Measurements from ENCODE around the gene IRAK2.
A peak's percentile ranks its signal among the peaks of the same experiment; 100 is the strongest.
"Not testable (repeated sequence)": the region's sequence is repeated elsewhere in the genome, so short reads cannot be mapped to it uniquely, and the experiment has no call there.

IRAK2 gene

DNA sequence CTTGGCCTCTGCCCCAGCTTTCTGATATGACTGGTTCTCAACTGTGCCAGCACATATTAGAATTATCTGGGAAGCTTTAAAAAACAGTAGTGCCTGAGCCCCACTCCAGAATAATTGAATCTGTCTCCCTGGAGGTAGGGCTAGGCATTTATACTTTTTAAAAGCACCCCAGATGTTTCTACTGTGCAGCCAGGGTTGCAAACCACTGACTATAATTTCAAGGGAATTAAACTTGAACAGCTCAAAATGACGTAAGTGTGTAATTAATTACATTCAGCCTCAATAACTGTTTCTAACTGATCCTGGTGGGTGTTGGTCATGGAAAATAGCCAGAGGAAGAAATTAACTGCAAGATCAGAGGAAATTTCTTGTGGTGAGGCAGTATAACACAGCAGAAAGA is 4.4 kb upstream of the IRAK2 start:
- DNase-seq = no peak

DNA sequence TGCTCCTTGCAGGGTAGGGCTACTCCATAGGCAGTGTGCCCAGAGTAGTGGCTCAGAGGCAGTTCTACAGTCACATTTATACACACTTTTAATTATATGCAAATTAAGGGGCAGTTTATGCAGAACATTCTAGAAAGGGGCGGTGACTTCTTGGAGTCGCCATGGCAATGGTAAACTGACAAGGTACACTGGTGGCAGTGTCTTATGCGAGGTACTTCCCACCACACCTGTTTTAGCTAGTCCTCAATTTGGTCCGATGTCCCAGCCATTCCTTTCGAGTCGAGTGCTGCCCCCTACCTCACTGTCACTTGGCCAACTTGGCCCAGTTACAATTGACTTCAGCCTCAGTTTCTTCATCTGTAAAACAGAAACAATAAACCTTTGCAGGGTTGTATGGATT is 3.8 kb upstream of the IRAK2 start:
- DNase-seq = no peak

GRCh38 chr3:10162185-10162584 is 2.5 kb upstream of the IRAK2 start:
- peak; percentile 53 to 55 for DNase-seq

- not testable (repeated sequence) for DNase-seq
Observed at GRCh38 chr3:10164201-10164545, 546 bp upstream of the IRAK2 start.

DNA sequence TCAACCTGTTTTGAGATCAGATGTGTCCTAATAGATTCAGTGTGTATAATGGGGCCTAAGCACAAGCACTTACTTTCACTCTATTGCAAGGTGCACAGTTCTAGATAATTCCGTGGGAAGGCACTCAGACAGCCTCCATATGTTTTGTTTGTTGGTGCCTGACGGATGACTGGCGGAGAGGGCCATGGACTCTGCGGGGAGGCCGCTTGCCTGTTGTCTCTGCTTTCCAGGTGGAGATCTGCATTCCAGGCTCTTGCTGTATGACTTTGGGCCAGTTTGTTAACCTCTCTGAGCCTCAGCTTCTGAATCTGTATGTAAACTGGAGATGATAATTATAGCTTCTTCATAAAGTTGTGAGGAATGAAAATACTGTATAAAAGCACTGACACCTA is 1.5 kb downstream of the IRAK2 start:
- DNase-seq = no peak

DNA sequence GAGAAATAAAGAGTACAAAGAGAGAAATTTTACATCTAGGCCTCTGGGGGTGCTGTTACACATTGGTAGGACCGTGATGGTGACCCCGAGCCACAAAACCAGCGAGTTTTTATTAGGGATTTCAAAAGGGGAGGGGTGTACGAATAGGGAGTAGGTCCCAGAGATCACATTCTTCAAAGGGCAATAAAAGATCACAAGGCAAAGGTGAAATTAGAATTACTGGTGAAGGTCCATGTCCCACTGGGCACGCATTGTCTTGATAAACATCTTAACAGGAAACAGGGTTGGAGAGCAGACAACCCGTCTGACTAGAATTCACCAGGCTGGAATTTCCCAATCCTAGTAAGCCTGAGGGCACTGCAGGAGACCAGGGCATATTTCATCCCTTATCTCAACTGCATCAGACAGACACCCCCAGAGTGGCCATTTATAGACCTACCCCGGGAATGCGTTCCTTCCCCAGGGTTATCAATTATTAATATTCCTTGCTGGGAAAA is 4.3 kb downstream of the IRAK2 start:
- DNase-seq = no peak

GRCh38 chr3:10170915-10171478 is 6.3 kb downstream of the IRAK2 start:
- no peak for DNase-seq

- no peak for DNase-seq
Observed at GRCh38 chr3:10173095-10173925, 8.6 kb downstream of the IRAK2 start.

- no peak for DNase-seq
Observed at GRCh38 chr3:10173926-10174435, 9.3 kb downstream of the IRAK2 start.

- DNase-seq = not testable (repeated sequence)
Observed at GRCh38 chr3:10175334-10175733, 10.6 kb downstream of the IRAK2 start.

DNA sequence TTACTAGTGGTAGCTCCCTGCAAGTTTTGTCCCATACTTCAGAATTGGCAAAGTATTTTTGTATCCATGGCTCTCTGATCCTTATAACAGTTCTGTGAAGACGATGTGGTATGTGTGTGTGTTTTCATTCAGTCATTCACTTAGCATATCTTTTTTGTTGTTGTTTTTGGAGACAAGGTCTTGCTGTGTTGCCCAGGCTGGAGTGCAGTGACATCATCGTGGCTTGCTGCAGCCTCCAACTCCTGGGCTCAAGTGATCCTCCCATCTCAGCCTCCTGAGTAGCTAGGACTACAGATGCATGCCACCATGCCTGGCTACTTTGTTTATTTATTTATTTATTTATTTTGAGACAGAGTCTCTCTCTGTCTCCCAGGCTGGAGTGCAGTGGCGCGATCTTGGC is 11.4 kb downstream of the IRAK2 start:
- not testable (repeated sequence) for DNase-seq

GRCh38 chr3:10177737-10178136 is 13.0 kb downstream of the IRAK2 start:
- DNase-seq = no peak

DNA sequence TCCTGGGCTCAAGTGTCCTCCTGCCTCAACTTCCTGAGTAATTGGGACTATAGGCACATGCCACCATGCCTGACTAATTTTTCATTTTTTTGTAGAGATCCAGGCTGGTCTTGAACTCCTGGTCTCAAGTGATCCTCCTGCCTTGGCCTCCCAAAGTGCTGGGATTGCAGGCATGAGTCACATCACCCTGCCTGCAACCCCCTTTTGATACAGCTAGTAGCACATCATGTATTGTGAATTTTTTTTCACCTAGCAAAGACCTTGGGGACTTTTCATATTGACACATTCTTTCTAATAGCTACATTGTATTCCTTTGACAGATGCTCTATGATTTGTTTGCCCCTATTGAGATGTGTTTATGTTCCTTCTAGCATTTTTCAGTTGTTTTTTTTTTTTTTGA is 14.2 kb downstream of the IRAK2 start:
- no peak for DNase-seq

DNA sequence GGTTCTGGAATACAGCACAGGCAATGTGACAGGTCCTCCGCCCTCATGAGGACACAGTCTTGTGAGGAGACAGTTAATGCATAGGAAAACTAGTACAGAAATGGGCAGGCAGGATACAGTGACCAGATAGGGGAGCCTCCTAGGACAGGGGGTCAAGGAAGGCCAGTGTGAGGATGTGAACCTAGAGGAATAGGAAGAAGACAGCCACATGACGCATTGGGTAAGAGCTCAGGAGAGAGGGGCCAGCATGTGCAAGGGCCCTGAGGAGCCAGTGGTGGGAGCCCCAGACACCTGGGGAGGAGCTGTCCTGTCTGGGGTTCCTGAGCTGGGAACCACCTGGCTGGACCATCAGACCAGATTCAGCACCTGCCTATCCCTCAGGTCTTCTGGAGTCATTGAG is 15.6 kb downstream of the IRAK2 start:
- DNase-seq = no peak

DNA sequence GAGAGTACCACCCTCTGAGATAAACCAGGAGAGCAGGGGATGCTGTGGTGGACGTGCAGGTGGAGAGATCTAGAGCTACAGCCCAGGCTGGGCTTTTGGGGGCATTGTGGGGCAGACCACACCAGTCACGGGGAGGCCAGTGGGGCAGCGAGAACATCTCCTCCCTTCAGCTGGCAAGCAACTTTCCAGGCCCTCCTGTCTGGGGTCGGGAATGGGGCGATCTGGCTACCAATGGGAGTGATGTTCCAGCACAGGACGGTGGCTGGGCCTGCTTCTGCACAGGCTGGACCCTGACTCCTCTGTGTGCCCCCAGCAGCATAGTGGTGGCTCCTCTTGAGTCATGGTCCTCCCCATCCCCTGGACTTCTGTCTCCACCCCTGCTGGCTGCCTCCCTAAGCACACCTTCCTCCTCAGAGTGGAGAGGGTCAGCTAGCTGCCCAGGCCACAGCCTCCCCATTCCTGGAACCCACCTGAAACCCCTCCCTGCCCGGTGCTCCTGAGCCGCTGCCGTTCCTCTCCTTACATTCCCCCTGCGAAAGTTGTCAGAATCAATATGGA is 16.1 kb downstream of the IRAK2 start:
- DNase-seq = no peak

DNA sequence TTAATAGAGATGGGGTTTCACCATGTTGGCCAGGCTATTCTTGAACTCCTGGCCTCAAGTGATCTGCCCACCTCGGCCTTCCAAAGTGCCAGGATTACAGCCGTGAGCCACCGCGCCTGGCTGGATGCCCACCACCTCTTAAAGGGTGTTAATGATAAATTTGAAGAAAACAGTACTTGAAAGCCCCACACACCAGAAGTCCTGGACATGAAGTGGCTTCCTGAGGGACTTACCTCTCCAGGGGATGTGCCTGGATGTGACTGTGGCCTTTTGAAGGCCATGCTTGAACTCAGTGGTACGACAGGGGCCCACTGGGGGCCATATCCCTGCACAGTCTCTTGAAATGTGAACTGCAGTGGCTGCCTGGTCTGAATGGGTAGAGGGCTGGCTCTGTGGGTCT is 18.2 kb downstream of the IRAK2 start:
- DNase-seq = no peak

GRCh38 chr3:10184250-10184649 is 19.5 kb downstream of the IRAK2 start:
- no peak for DNase-seq

GRCh38 chr3:10185804-10186762 is 21.4 kb downstream of the IRAK2 start:
- DNase-seq = no peak

DNA sequence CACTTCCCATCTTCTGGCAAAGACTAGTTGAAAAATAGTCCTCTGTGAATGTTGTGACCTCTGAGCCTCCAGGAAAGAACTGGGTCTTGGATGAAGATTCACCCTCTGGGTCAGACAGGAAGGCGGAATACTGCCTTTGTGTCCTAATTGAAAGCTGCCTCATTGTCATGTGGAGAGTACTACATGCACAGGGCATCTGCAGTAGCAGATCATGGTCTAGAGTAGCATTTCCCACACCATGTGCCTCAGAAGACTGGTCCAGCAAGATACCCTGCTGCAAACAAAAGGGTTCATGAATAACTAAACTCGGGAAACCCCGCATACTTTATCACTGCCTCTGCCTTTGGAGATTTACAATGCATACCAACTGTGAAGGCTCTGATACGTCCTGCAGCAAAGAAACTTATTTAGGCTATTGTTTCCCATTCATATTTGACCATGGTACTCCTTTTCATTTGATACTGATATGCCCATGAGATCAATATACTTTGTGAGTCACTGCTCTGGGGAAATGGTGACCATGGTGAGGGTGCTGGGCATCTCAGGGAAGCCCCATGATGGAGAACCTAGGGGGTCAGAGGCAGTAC is 22.7 kb downstream of the IRAK2 start:
- no peak for DNase-seq

- DNase-seq = no peak
Observed at GRCh38 chr3:10187944-10188343, 23.2 kb downstream of the IRAK2 start.

- DNase-seq = peak in 1 of 2 experiments; percentile 31
Observed at GRCh38 chr3:10188804-10189556, 24.3 kb downstream of the IRAK2 start.
